NCI-H146 treated with DMSO at 0.1 percent for 48 hours (cell line): ENCODE data around the gene PNCK.
"Not testable (repeated sequence)": the region's sequence is repeated elsewhere in the genome, so short reads cannot be mapped to it uniquely, and the experiment has no call there.

ENCODE experiments used
- DNase-seq: peaks from one replicate; lab custom pipeline; 2025; ENCODE audit not compliant: unreplicated experiment; lab: John Stamatoyannopoulos, UW

The PNCK gene

GRCh38 chrX:153686711-153687110 lies 13.1 kb upstream of the PNCK start:
- DNase-seq = no peak

GRCh38 chrX:153685751-153686696 lies 12.4 kb upstream of the PNCK start:
- no peak for DNase-seq

- DNase-seq = no peak
These were observed 11.5 kb upstream of the PNCK start for GRCh38 chrX:153685156-153685536.

- DNase-seq = no peak
These were observed 11.0 kb upstream of the PNCK start for GRCh38 chrX:153684467-153685155.

GRCh38 chrX:153683486-153683885 lies 9.9 kb upstream of the PNCK start:
- DNase-seq = not testable (repeated sequence)

- DNase-seq = no peak
These were observed 7.6 kb upstream of the PNCK start for GRCh38 chrX:153681175-153681574.

- no peak for DNase-seq
These were observed 722 bp upstream of the PNCK start for GRCh38 chrX:153674219-153674851.

GRCh38 chrX:153672531-153673427 lies 834 bp downstream of the PNCK start:
- DNase-seq = no peak

GRCh38 chrX:153671589-153672530 lies 1.8 kb downstream of the PNCK start:
- no peak for DNase-seq

- no peak for DNase-seq
These were observed 2.6 kb downstream of the PNCK start for GRCh38 chrX:153670748-153671588.

GRCh38 chrX:153669901-153670731 lies 3.5 kb downstream of the PNCK start:
- no peak for DNase-seq

GRCh38 chrX:153669174-153669890 lies 4.3 kb downstream of the PNCK start:
- no peak for DNase-seq

- DNase-seq = no peak
These were observed 5.0 kb downstream of the PNCK start for GRCh38 chrX:153668423-153669173.

GRCh38 chrX:153667956-153668396 lies 5.6 kb downstream of the PNCK start:
- DNase-seq = peak; percentile 47

GRCh38 chrX:153667281-153667955 lies 6.2 kb downstream of the PNCK start:
- no peak for DNase-seq
